GM23338 (cell line): Measurements from ENCODE around the gene CDH20. TPM values are rescaled to one million over a fixed set of nuclear protein-coding genes. Genes with fewer than 3 reads are reported as not detected.
A peak's percentile ranks its signal among the peaks of the same experiment; 100 is the strongest.

Experiments used
- ATAC-seq: fragments of 200-7000 bp; cut with Tn5 transposase; 3 replicates; pipeline ENCODE4 v1.9.1; 2020
- DNase-seq: peaks from one replicate; pipeline ENCODE4 v3.0.0-alpha.2; 2015; ENCODE audit warnings: low spot score
- H2AFZ ChIP-seq: fragments of 200-600 bp; sonication (generic); 2 replicates; pipeline ENCODE4 v1.8.0; 2016; ENCODE audit warnings: antibody characterized with exemption, mild to moderate bottlenecking, moderate library complexity
- H3F3A ChIP-seq: fragments of 200-600 bp; sonication (generic); replicated peaks from 2 replicates; pipeline ENCODE4 v1.8.0; 2017; ENCODE audit warnings: antibody characterized with exemption, mixed run types, low read depth
- H3K27ac ChIP-seq: fragments of 200-600 bp; sonication (generic); 2 replicates; pipeline ENCODE4 v1.6.1; 2016; ENCODE audit warnings: low read depth
- H3K27me3 ChIP-seq: fragments of 200-600 bp; sonication (generic); 2 replicates; pipeline ENCODE4 v1.8.0; 2016; ENCODE audit warnings: mild to moderate bottlenecking, mixed run types, moderate library complexity; ENCODE audit not compliant: insufficient read depth
- H3K36me3 ChIP-seq: fragments of 200-600 bp; sonication (generic); 2 replicates; pipeline ENCODE4 v1.8.0; 2016; ENCODE audit warnings: mild to moderate bottlenecking; ENCODE audit not compliant: insufficient read depth
- H3K4me1 ChIP-seq: fragments of 200-600 bp; sonication (generic); 2 replicates; pipeline ENCODE4 v1.8.0; 2016; ENCODE audit warnings: mild to moderate bottlenecking, moderate library complexity; ENCODE audit not compliant: insufficient read depth
- H3K4me2 ChIP-seq: fragments of 200-600 bp; sonication (generic); 2 replicates; pipeline ENCODE4 v1.7.1; 2017; ENCODE audit warnings: mixed run types
- H3K4me3 ChIP-seq: fragments of 200-600 bp; sonication (generic); 2 replicates; pipeline ENCODE4 v1.6.1; 2016; ENCODE audit warnings: mixed run types
- H3K79me2 ChIP-seq: fragments of 200-600 bp; sonication (generic); replicated peaks from 2 replicates; pipeline ENCODE4 v1.8.0; 2017; ENCODE audit warnings: mild to moderate bottlenecking; ENCODE audit not compliant: insufficient read depth
- H3K9me2 ChIP-seq: fragments of 200-600 bp; sonication (generic); 2 replicates; pipeline ENCODE4 v1.8.0; 2017; ENCODE audit not compliant: insufficient read depth
- H4K20me1 ChIP-seq: fragments of 200-600 bp; sonication (generic); replicated peaks from 2 replicates; pipeline ENCODE4 v1.8.0; 2017; ENCODE audit warnings: mild to moderate bottlenecking; ENCODE audit not compliant: insufficient read depth
- H3K27ac Mint-ChIP-seq: 2 replicates; pipeline ENCODE4 v1.8.0; 2020; ENCODE audit warnings: inconsistent platforms, mild to moderate bottlenecking, moderate library complexity, mixed read lengths
- H3K27me3 Mint-ChIP-seq: 3 replicates; pipeline ENCODE4 v1.8.0; 2022; ENCODE audit warnings: low read depth, mild to moderate bottlenecking, moderate library complexity, mixed read lengths, inconsistent platforms; ENCODE audit not compliant: insufficient read depth, poor library complexity
- H3K36me3 Mint-ChIP-seq: 3 replicates; pipeline ENCODE4 v1.8.0; 2021; ENCODE audit warnings: low read depth, mild to moderate bottlenecking, inconsistent platforms, moderate library complexity, mixed read lengths
- H3K4me1 Mint-ChIP-seq: 3 replicates; pipeline ENCODE4 v1.8.0; 2020; ENCODE audit warnings: mild to moderate bottlenecking, inconsistent platforms, mixed read lengths
- H3K4me3 Mint-ChIP-seq: 3 replicates; pipeline ENCODE4 v1.8.0; 2021; ENCODE audit warnings: moderate library complexity, mild to moderate bottlenecking, inconsistent platforms, mixed read lengths
- H3K9me3 Mint-ChIP-seq: 3 replicates; pipeline ENCODE4 v1.8.0; 2020; ENCODE audit warnings: moderate library complexity, mild to moderate bottlenecking, inconsistent platforms, mixed read lengths
- CREB1 ChIP-seq: fragments of 250-450 bp; sonication (Bioruptor Pico); IDR thresholded peaks from 2 replicates; pipeline ENCODE4 v1.5.0; 2020; ENCODE audit warnings: low read depth, mild to moderate bottlenecking, moderate library complexity
- ETS1 ChIP-seq: IDR thresholded peaks from 2 replicates; pipeline ENCODE4 v1.6.1; 2016; ENCODE audit warnings: antibody characterized with exemption
- EZH2phosphoT487 ChIP-seq: fragments of 200-600 bp; sonication (generic); IDR thresholded peaks from one replicate; pipeline ENCODE4 v1.8.1; 2018; ENCODE audit warnings: antibody characterized with exemption; ENCODE audit not compliant: unreplicated experiment
- NANOG ChIP-seq: IDR thresholded peaks from 2 replicates; pipeline ENCODE4 v1.6.1; 2016; ENCODE audit warnings: antibody characterized with exemption, borderline replicate concordance
- POLR2AphosphoS5 ChIP-seq: IDR thresholded peaks from 2 replicates; pipeline ENCODE4 v1.6.1; 2016; ENCODE audit warnings: antibody characterized with exemption, low read depth
- STAT1 ChIP-seq: IDR thresholded peaks from one replicate; pipeline ENCODE4 v1.6.1; 2016; ENCODE audit warnings: antibody characterized with exemption; ENCODE audit not compliant: unreplicated experiment
- ZNF114 ChIP-seq: fragments of 250-450 bp; sonication (Bioruptor Pico); IDR thresholded peaks from 2 replicates; pipeline ENCODE4 v1.5.0; 2020; ENCODE audit warnings: mild to moderate bottlenecking, moderate library complexity
- ZNF331 ChIP-seq: fragments of 250-450 bp; sonication (Bioruptor Pico); IDR thresholded peaks from 2 replicates; pipeline ENCODE4 v1.5.0; 2020; ENCODE audit warnings: low read depth, mild to moderate bottlenecking, moderate library complexity
- polyA plus RNA-seq: library from polyadenylated mRNA; unstranded; fragments of >200 nt; fragmentation: Nextera tagmentation; extraction: Ambion mirVana; gene quantifications from 2 replicates; pipeline ENCODE4 v1.2.1, GENCODE V29; 2016
- total RNA-seq: library from RNA; depleted of rRNA; stranded (reverse); fragments of >200 nt; shearing (Covaris generic); gene quantifications from 2 replicates; pipeline ENCODE4 v1.2.3, GENCODE V29; 2014
- TF ChIP-seq, protein P1 (sequence below), 2 experiments: fragments of 200-600 bp in 1 of 2; sonication (generic) in 1 of 2; conservative IDR thresholded peaks; 2 replicates each; pipeline versions ENCODE4 v1.5.1 to v1.6.1; 2016 to 2017; ENCODE audit warnings: antibody characterized with exemption in 2 of 2, low read depth in 2 of 2, mild to moderate bottlenecking in 2 of 2, moderate library complexity in 1 of 2

The CDH20 gene
- total and polyA plus RNA-seq, 2 experiments from 2014 or later: 1.0 TPM; not detected in 1

- peaks cover 24% of the 10 kb centered on the region for H3K27me3 Mint-ChIP-seq
- H3K4me1 Mint-ChIP-seq: peaks cover 23% of the 10 kb centered on the region
- H3K9me3 Mint-ChIP-seq: no peaks in the 10 kb centered on the region
- Histone ChIP-seq H3K9me2 (no peaks in the 10 kb centered on the region), H3K27ac (no peak overlapping the region), H4K20me1 (no peaks in the 10 kb centered on the region; the same call in 1 of the 2 replicates), H3F3A (no peaks in the 10 kb centered on the region), H3K79me2 (no peaks in the 10 kb centered on the region), H3K4me3 (peak overlapping the region; percentile 74), H2AFZ (peak overlapping the region; percentile 95), H3K4me2 (peak overlapping the region; percentile 83), H3K27me3 (peaks cover 45% of the 10 kb centered on the region), H3K36me3 (no peaks in the 10 kb centered on the region), H3K4me1 (no peaks in the 10 kb centered on the region; the same call in 1 of the 2 replicates)
- H3K27ac Mint-ChIP-seq: no peak overlapping the region
- TF ChIP-seq POLR2AphosphoS5 (no peak), ETS1 (no peak)
- peak overlapping the region; percentile 89 for H3K4me3 Mint-ChIP-seq
- H3K36me3 Mint-ChIP-seq: no peaks in the 10 kb centered on the region
- DNase-seq (peak; percentile 65), ATAC-seq (peak; percentile 82)
These were observed 688 bp downstream of the CDH20 start for GRCh38 chr18:61333746-61334490.

DNA sequence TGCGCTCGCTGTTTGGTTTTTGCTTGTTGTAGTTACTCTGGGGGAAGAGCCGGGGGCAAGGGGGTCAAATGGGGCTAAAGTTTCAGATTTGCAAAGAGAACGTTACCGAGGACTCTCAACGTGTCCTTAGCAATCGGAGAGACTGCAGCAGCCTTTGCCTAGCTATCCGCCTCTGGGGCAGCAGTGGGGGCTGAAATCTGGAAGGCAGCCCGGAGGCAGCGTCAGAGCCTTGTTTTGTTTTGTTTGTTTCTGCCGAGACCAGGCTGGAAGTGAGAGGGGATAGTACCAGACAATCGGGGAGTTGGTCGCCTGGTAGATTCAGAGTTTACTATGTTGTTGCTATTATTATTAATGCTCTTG, 1.2 kb downstream of the CDH20 start:
- Mint-ChIP-seq H3K27ac (no peak overlapping the region), H3K9me3 (no peaks in the 10 kb centered on the region), H3K27me3 (peaks cover 24% of the 10 kb centered on the region), H3K4me1 (peaks cover 23% of the 10 kb centered on the region), H3K36me3 (no peaks in the 10 kb centered on the region), H3K4me3 (peak overlapping the region; percentile 89)
- H4K20me1 ChIP-seq: no peaks in the 10 kb centered on the region; the same call in 1 of the 2 replicates
- ATAC-seq: peak; percentile 17
- H3K4me2 ChIP-seq: peak overlapping the region; percentile 83
- H3K79me2 ChIP-seq: no peaks in the 10 kb centered on the region
- H3K4me1 ChIP-seq: no peaks in the 10 kb centered on the region; the same call in 1 of the 2 replicates
- H3K4me3 ChIP-seq: peak overlapping the region; percentile 74
- H3K9me2 ChIP-seq: no peaks in the 10 kb centered on the region
- TF ChIP-seq STAT1 (no peak), ZNF114 (CRISPR knock-in tag) (no peak), EZH2phosphoT487 (no peak), CREB1 (CRISPR knock-in tag) (no peak), POLR2AphosphoS5 (no peak), ZNF331 (CRISPR knock-in tag) (no peak)
- no peak overlapping the region for H3K27ac ChIP-seq
- H2AFZ ChIP-seq: peak overlapping the region; percentile 95
- H3K27me3 ChIP-seq: peaks cover 45% of the 10 kb centered on the region
- no peaks in the 10 kb centered on the region for H3K36me3 ChIP-seq
- H3F3A ChIP-seq: no peaks in the 10 kb centered on the region
- DNase-seq: no peak

DNA sequence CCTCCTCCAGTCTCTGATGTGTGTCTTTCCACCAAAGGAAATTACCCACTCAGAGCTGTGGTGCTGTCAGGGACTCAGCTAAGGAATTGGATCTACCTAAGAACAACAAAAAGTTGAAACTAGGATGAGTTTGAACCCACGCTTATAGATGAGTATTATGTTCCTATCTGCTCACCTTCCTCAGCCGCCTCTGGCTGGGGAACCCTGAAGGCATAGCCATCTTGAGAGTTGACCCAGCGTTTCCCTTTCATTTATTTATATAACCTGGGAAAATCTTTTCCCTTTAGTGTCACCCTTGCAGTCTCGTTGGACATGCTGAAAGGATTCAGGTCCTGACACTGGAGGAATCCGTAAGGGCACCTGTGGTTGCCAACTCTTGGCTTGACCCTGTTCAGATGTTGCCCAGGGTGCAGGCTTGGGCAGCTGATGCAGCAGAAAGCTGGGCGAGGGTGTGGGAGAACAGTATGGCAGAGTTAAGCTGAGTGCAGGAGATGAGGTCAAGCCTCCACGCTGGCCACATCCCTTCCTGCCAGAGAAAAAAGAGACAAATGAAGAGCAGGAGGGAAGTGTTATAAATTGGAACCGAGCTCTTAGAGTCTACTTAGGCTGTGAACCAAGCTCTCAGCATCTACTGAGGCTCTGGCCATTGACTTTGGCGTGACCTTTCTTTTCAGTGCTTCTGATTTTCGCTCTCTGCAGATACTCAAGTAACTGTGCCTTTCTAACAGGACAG, 1.9 kb downstream of the CDH20 start:
- peak overlapping the region; percentile 95; the same call in 1 of the 2 replicates for H2AFZ ChIP-seq
- H3K4me1 ChIP-seq: no peaks in the 10 kb centered on the region; the same call in 1 of the 2 replicates
- no peaks in the 10 kb centered on the region for H3K79me2 ChIP-seq
- no peaks in the 10 kb centered on the region for H3K36me3 ChIP-seq
- no peaks in the 10 kb centered on the region for H3F3A ChIP-seq
- no peaks in the 10 kb centered on the region for H3K9me2 ChIP-seq
- H3K36me3 Mint-ChIP-seq: no peaks in the 10 kb centered on the region
- H3K27me3 Mint-ChIP-seq: peaks cover 24% of the 10 kb centered on the region
- peak overlapping the region; percentile 89 for H3K4me3 Mint-ChIP-seq
- peak overlapping the region; percentile 83 for H3K4me2 ChIP-seq
- no peak overlapping the region for H3K27ac Mint-ChIP-seq
- H3K27ac ChIP-seq: no peak overlapping the region
- H4K20me1 ChIP-seq: no peaks in the 10 kb centered on the region; the same call in 1 of the 2 replicates
- H3K9me3 Mint-ChIP-seq: no peaks in the 10 kb centered on the region
- DNase-seq (no peak), ATAC-seq (no peak)
- peak overlapping the region; percentile 74 for H3K4me3 ChIP-seq
- peaks cover 45% of the 10 kb centered on the region for H3K27me3 ChIP-seq
- peaks cover 23% of the 10 kb centered on the region for H3K4me1 Mint-ChIP-seq
- TF ChIP-seq NANOG: no peak
- TF ChIP-seq, protein P1, sequence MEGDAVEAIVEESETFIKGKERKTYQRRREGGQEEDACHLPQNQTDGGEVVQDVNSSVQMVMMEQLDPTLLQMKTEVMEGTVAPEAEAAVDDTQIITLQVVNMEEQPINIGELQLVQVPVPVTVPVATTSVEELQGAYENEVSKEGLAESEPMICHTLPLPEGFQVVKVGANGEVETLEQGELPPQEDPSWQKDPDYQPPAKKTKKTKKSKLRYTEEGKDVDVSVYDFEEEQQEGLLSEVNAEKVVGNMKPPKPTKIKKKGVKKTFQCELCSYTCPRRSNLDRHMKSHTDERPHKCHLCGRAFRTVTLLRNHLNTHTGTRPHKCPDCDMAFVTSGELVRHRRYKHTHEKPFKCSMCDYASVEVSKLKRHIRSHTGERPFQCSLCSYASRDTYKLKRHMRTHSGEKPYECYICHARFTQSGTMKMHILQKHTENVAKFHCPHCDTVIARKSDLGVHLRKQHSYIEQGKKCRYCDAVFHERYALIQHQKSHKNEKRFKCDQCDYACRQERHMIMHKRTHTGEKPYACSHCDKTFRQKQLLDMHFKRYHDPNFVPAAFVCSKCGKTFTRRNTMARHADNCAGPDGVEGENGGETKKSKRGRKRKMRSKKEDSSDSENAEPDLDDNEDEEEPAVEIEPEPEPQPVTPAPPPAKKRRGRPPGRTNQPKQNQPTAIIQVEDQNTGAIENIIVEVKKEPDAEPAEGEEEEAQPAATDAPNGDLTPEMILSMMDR (conservative IDR thresholded peaks at IDR 0.05; ENCODE audit: low read depth in 2 of 2): no peak
